ENCODE measurements around the gene MED12. TPM values are rescaled to one million over a fixed set of nuclear protein-coding genes. Genes with fewer than 3 reads are reported as not detected.
A peak's percentile ranks its signal among the peaks of the same experiment; 100 is the strongest.

The MED12 gene
- total and polyA plus RNA-seq, 8 donors, result 6.2 to 53.3 (median 27.9) TPM

GRCh38 chrX:71117358-71117757, 1.0 kb upstream of the MED12 start:
- H3K4me3 ChIP-seq, result no peak overlapping the region
- H3K36me3 ChIP-seq, result peaks cover 0 to 23% (median 18%) of the 10 kb centered on the region in 4 donors
- intact Hi-C loops (cut with DNase I; ENCODE audit: low total_unique reads), result no loop called here
- peaks cover 0 to 25% (median 12%) of the 10 kb centered on the region in 4 donors for H3K4me1 ChIP-seq
- TF ChIP-seq EP300 (IDR thresholded peaks at IDR 0.05), result no peak
- TF ChIP-seq CTCF (IDR thresholded peaks at IDR 0.05), result no peak
- TF ChIP-seq POLR2A (IDR thresholded peaks at IDR 0.05), result no peak
- TF ChIP-seq POLR2AphosphoS5 (IDR thresholded peaks at IDR 0.05), result no peak
- DNase-seq, result no peak
- no peaks in the 10 kb centered on the region for H3K9me3 ChIP-seq
- WGBS, 5 donors, result 71 to 82% (median 79%) methylated on average over 9 to 10 of the region's 10 CpGs
- no peak overlapping the region for H3K27ac ChIP-seq
- H3K27me3 ChIP-seq, result no peaks in the 10 kb centered on the region

GRCh38 chrX:71118985-71119535, 664 bp downstream of the MED12 start:
- Histone ChIP-seq H3K9me3 (no peaks in the 10 kb centered on the region), H3K27ac (peak overlapping the region in 4 of 5 donors; percentile 82 to 87 (median 86)), H3K36me3 (peaks cover 6 to 40% (median 35%) of the 10 kb centered on the region in 4 donors), H3K27me3 (no peaks in the 10 kb centered on the region), H3K4me3 (peak overlapping the region; percentile 57 to 69 (median 63)), H3K4me1 (peaks cover 0 to 25% (median 12%) of the 10 kb centered on the region in 4 donors)
- no peak for DNase-seq
- 2 to 43% (median 6%) methylated on average over 6 to 17 of the region's 17 CpGs for WGBS, 5 donors
- intact Hi-C loops (cut with DNase I; ENCODE audit: low total_unique reads), result no loop called here
- no peak for TF ChIP-seq POLR2AphosphoS5 (IDR thresholded peaks at IDR 0.05)
- TF ChIP-seq POLR2A (IDR thresholded peaks at IDR 0.05), result no peak
- TF ChIP-seq CTCF (IDR thresholded peaks at IDR 0.05), result no peak
- no peak for TF ChIP-seq EP300 (IDR thresholded peaks at IDR 0.05)

GRCh38 chrX:71128166-71128833, 9.9 kb downstream of the MED12 start:
- no peak for TF ChIP-seq CTCF (IDR thresholded peaks at IDR 0.05)
- TF ChIP-seq EP300 (IDR thresholded peaks at IDR 0.05), result no peak
- TF ChIP-seq POLR2A (IDR thresholded peaks at IDR 0.05), result no peak
- no peak for TF ChIP-seq POLR2AphosphoS5 (IDR thresholded peaks at IDR 0.05)
- WGBS, 5 donors, result 70 to 81% (median 74%) methylated on average over 12 of the region's 12 CpGs
- intact Hi-C loops (cut with DNase I; ENCODE audit: low total_unique reads), result no loop called here
- Histone ChIP-seq H3K27ac (no peak overlapping the region), H3K36me3 (peaks cover 14 to 99% (median 95%) of the 10 kb centered on the region in 4 donors), H3K4me3 (no peak overlapping the region), H3K27me3 (no peaks in the 10 kb centered on the region), H3K9me3 (no peaks in the 10 kb centered on the region), H3K4me1 (peaks cover 0 to 7% (median 6%) of the 10 kb centered on the region in 4 donors)
- no peak for DNase-seq

- 19 to 32% (median 24%) methylated on average over 16 to 18 of the region's 18 CpGs for WGBS, 5 donors
- intact Hi-C loops (cut with DNase I; ENCODE audit: low total_unique reads), result no loop called here
- peak in 5 of 7 experiments; percentile 52 to 78 (median 68) for TF ChIP-seq CTCF (IDR thresholded peaks at IDR 0.05)
- TF ChIP-seq POLR2A (IDR thresholded peaks at IDR 0.05), result no peak
- TF ChIP-seq POLR2AphosphoS5 (IDR thresholded peaks at IDR 0.05), result peak in 1 of 3 donors; percentile 47
- Histone ChIP-seq H3K27me3 (no peaks in the 10 kb centered on the region), H3K9me3 (no peaks in the 10 kb centered on the region), H3K4me3 (no peak overlapping the region), H3K36me3 (peaks cover 7 to 99% (median 95%) of the 10 kb centered on the region in 4 donors), H3K27ac (no peak overlapping the region), H3K4me1 (peaks cover 0 to 7% (median 6%) of the 10 kb centered on the region in 4 donors)
- peak; percentile 83 to 89 for DNase-seq
Measured at GRCh38 chrX:71128915-71129765, 10.7 kb downstream of the MED12 start.

Measured in stomach (tissue), 9 donors.